Measurements from ENCODE around the gene NOL7. TPM values are rescaled to one million over a fixed set of nuclear protein-coding genes. Genes with fewer than 3 reads are reported as not detected.

The NOL7 gene
- total RNA-seq, 1 experiment from 2014 or later = 75.9 TPM

DNA sequence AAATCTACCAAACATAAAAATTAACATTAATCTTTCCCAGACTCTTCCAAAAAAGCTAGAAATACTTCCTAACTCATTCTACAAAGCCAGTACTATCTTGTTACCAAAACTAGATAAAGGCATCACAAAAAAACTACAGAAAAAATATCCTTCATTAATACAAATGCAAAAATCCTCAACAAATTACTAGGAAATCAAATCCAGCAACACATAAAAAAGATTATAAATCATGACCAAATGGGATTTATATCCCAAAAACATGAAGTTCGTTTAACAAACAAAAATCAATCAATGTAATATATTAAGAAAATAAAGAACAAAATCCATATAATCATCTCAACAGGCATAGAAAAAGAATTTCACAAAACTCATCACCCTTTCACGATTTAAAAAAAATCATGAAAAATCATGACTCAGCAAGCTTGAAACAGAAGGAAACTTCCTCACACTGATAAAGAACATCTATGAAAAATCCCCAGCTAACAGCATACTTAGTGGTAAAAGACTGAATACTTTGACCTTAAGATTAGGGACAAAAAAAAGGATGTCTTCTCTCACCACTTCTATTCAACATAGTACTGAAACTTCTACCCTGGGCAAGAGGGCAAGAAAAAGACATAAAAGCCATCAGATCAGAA lies 53.3 kb downstream of the NOL7 start:
- intact Hi-C loops (cut with micrococcal nuclease; ENCODE audit: unreplicated experiment) = no loop called here
- H3K9me3 ChIP-seq (ENCODE audit: insufficient read depth, low read depth) = peaks cover 8% of the 10 kb centered on the region; the same call in 1 of the 2 replicates
- peaks cover 11% of the 10 kb centered on the region for H4K20me1 ChIP-seq (ENCODE audit: insufficient read depth)
- peak overlapping the region; percentile 21 for H3K4me2 ChIP-seq
- peak overlapping the region; percentile 4; the same call in 1 of the 2 replicates for H3K4me3 ChIP-seq
- H3F3A ChIP-seq (ENCODE audit: insufficient read depth, low read depth) = peaks cover 41% of the 10 kb centered on the region
- H3K27me3 ChIP-seq (ENCODE audit: insufficient read depth, low read depth) = no peaks in the 10 kb centered on the region
- peaks cover 6% of the 10 kb centered on the region; the same call in 1 of the 2 replicates for H3K36me3 ChIP-seq (ENCODE audit: low read depth)
- peaks cover under 1% of the 10 kb centered on the region; the same call in 1 of the 2 replicates for H3K9me2 ChIP-seq (ENCODE audit: insufficient read depth)
- no peak for DNase-seq
- no peak for TF ChIP-seq EZH2 (IDR thresholded peaks at IDR 0.05; ENCODE audit: low read depth)
- TF ChIP-seq, protein P1, sequence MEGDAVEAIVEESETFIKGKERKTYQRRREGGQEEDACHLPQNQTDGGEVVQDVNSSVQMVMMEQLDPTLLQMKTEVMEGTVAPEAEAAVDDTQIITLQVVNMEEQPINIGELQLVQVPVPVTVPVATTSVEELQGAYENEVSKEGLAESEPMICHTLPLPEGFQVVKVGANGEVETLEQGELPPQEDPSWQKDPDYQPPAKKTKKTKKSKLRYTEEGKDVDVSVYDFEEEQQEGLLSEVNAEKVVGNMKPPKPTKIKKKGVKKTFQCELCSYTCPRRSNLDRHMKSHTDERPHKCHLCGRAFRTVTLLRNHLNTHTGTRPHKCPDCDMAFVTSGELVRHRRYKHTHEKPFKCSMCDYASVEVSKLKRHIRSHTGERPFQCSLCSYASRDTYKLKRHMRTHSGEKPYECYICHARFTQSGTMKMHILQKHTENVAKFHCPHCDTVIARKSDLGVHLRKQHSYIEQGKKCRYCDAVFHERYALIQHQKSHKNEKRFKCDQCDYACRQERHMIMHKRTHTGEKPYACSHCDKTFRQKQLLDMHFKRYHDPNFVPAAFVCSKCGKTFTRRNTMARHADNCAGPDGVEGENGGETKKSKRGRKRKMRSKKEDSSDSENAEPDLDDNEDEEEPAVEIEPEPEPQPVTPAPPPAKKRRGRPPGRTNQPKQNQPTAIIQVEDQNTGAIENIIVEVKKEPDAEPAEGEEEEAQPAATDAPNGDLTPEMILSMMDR (conservative IDR thresholded peaks at IDR 0.05) = no peak
- ChIA-PET POLR2A (ENCODE audit: unreplicated experiment) (no interaction called here), CTCF (no interaction called here)
- H3K27ac ChIP-seq = peak overlapping the region; percentile 68
- H3K79me2 ChIP-seq (ENCODE audit: low read depth) = peaks cover 100% of the 10 kb centered on the region
- no TSS peak for BruUV-seq (replicated peaks)
- H2AFZ ChIP-seq = no peak overlapping the region
- peaks cover 37% of the 10 kb centered on the region for H3K4me1 ChIP-seq (replicated peaks; ENCODE audit: insufficient read depth)

GRCh38 chr6:13669476-13669875 lies 54.3 kb downstream of the NOL7 start:
- no TSS peak for BruUV-seq (replicated peaks)
- no peak overlapping the region for H3K4me2 ChIP-seq
- H2AFZ ChIP-seq = no peak overlapping the region
- peaks cover 15% of the 10 kb centered on the region for H4K20me1 ChIP-seq (ENCODE audit: insufficient read depth)
- no peaks in the 10 kb centered on the region for H3K27me3 ChIP-seq (ENCODE audit: insufficient read depth, low read depth)
- peaks cover 15% of the 10 kb centered on the region; the same call in 1 of the 2 replicates for H3K36me3 ChIP-seq (ENCODE audit: low read depth)
- peaks cover 8% of the 10 kb centered on the region; the same call in 1 of the 2 replicates for H3K9me3 ChIP-seq (ENCODE audit: insufficient read depth, low read depth)
- POLR2A ChIA-PET (ENCODE audit: unreplicated experiment) = no interaction called here
- CTCF ChIA-PET = no interaction called here
- peaks cover 30% of the 10 kb centered on the region for H3K4me1 ChIP-seq (replicated peaks; ENCODE audit: insufficient read depth)
- TF ChIP-seq, protein P1 (conservative IDR thresholded peaks at IDR 0.05) = no peak
- no peak for TF ChIP-seq EZH2 (IDR thresholded peaks at IDR 0.05; ENCODE audit: low read depth)
- peaks cover 100% of the 10 kb centered on the region for H3K79me2 ChIP-seq (ENCODE audit: low read depth)
- peaks cover 38% of the 10 kb centered on the region for H3F3A ChIP-seq (ENCODE audit: insufficient read depth, low read depth)
- no peak overlapping the region for H3K4me3 ChIP-seq
- peak overlapping the region; percentile 68 for H3K27ac ChIP-seq
- no peak for DNase-seq
- intact Hi-C loops (cut with micrococcal nuclease; ENCODE audit: unreplicated experiment) = no loop called here
- H3K9me2 ChIP-seq (ENCODE audit: insufficient read depth) = 0 out of 2 replicates have a peak, but pooled peaks cover 3% of the 10 kb centered on the region

Other genes with a start within 250 kb of the NOL7 start
- 0.68 and 1.2 TPM in 2 replicates for gene GFOD1, start 127.7 kb upstream of the NOL7 start, total RNA-seq (2021)
- 15.9 and 16.2 TPM in 2 replicates for gene SIRT5, start 40.7 kb upstream of the NOL7 start, total RNA-seq (2021)
- gene RANBP9, start 96.5 kb downstream of the NOL7 start, total RNA-seq (2021) = 44.0 and 73.8 TPM in 2 replicates
- 38.8 and 45.9 TPM in 2 replicates for gene MCUR1, start 199.2 kb downstream of the NOL7 start, total RNA-seq (2021)

All from PC-9 (cell line).